Progenitor cell of endocrine pancreas (in vitro differentiated cells): ENCODE data around the gene MTMR10. TPM values are rescaled to one million over a fixed set of nuclear protein-coding genes. Genes with fewer than 3 reads are reported as not detected.

ENCODE experiments used
- DNase-seq: peaks from one replicate; pipeline ENCODE4 v3.0.0; 2021; ENCODE audit warnings: low spot score; ENCODE audit not compliant: unreplicated experiment
- H3K27ac Mint-ChIP-seq: 2 replicates; pipeline ENCODE4 v1.8.0; 2021; ENCODE audit warnings: mild to moderate bottlenecking, moderate library complexity, mixed read lengths
- H3K27me3 Mint-ChIP-seq: 2 replicates; pipeline ENCODE4 v1.8.0; 2021; ENCODE audit warnings: mixed read lengths
- H3K36me3 Mint-ChIP-seq: 2 replicates; pipeline ENCODE4 v1.8.0; 2022; ENCODE audit warnings: mixed read lengths; ENCODE audit not compliant: insufficient read depth
- H3K4me1 Mint-ChIP-seq: 2 replicates; pipeline ENCODE4 v1.8.0; 2021; ENCODE audit warnings: low read depth, mixed read lengths
- H3K4me3 Mint-ChIP-seq: 2 replicates; pipeline ENCODE4 v1.8.0; 2021; ENCODE audit warnings: low read depth, mild to moderate bottlenecking, moderate library complexity, mixed read lengths
- H3K9me3 Mint-ChIP-seq: 2 replicates; pipeline ENCODE4 v1.8.0; 2021; ENCODE audit warnings: low read depth, mixed read lengths
- CTCF ChIP-seq: fragments of 200-600 bp; sonication (generic); IDR thresholded peaks from one replicate; pipeline ENCODE4 v1.5.0; 2021; ENCODE audit warnings: antibody characterized with exemption, mild to moderate bottlenecking; ENCODE audit not compliant: unreplicated experiment
- total RNA-seq: library from RNA; stranded (reverse); gene quantifications from 2 replicates; pipeline ENCODE4 v1.2.1, GENCODE V29; 2021

The MTMR10 gene
- total RNA-seq, 1 donor from 2014 or later, result 21.1 TPM

- no peak for DNase-seq
- Mint-ChIP-seq H3K4me3 (no peak overlapping the region), H3K9me3 (no peaks in the 10 kb centered on the region), H3K36me3 (peaks cover 24% of the 10 kb centered on the region), H3K4me1 (no peaks in the 10 kb centered on the region), H3K27ac (no peak overlapping the region), H3K27me3 (no peaks in the 10 kb centered on the region)
- no peak for TF ChIP-seq CTCF
Measured at GRCh38 chr15:30939161-30939560, 52.3 kb downstream of the MTMR10 start.

- H3K27me3 Mint-ChIP-seq, result no peaks in the 10 kb centered on the region
- no peaks in the 10 kb centered on the region for H3K9me3 Mint-ChIP-seq
- no peak overlapping the region for H3K4me3 Mint-ChIP-seq
- H3K4me1 Mint-ChIP-seq, result no peaks in the 10 kb centered on the region
- H3K36me3 Mint-ChIP-seq, result peaks cover 24% of the 10 kb centered on the region
- TF ChIP-seq CTCF, result no peak
- no peak for DNase-seq
- H3K27ac Mint-ChIP-seq, result no peak overlapping the region
Measured at GRCh38 chr15:30933293-30933692, 58.1 kb downstream of the MTMR10 start.

GRCh38 chr15:30930422-30930821, 61.0 kb downstream of the MTMR10 start:
- Mint-ChIP-seq H3K9me3 (no peaks in the 10 kb centered on the region), H3K36me3 (peaks cover 18% of the 10 kb centered on the region), H3K4me3 (no peak overlapping the region), H3K27me3 (no peaks in the 10 kb centered on the region), H3K4me1 (no peaks in the 10 kb centered on the region), H3K27ac (no peak overlapping the region)
- no peak for DNase-seq
- no peak for TF ChIP-seq CTCF

GRCh38 chr15:30929982-30930381, 61.4 kb downstream of the MTMR10 start:
- Mint-ChIP-seq H3K27me3 (no peaks in the 10 kb centered on the region), H3K36me3 (peaks cover 18% of the 10 kb centered on the region), H3K9me3 (no peaks in the 10 kb centered on the region), H3K4me3 (no peak overlapping the region), H3K4me1 (no peaks in the 10 kb centered on the region), H3K27ac (no peak overlapping the region)
- no peak for DNase-seq
- no peak for TF ChIP-seq CTCF

- H3K9me3 Mint-ChIP-seq, result no peaks in the 10 kb centered on the region
- no peaks in the 10 kb centered on the region for H3K4me1 Mint-ChIP-seq
- TF ChIP-seq CTCF, result no peak
- no peak for DNase-seq
- H3K4me3 Mint-ChIP-seq, result no peak overlapping the region
- H3K27ac Mint-ChIP-seq, result peak overlapping the region; percentile 50
- H3K27me3 Mint-ChIP-seq, result no peaks in the 10 kb centered on the region
- peaks cover 18% of the 10 kb centered on the region for H3K36me3 Mint-ChIP-seq
Measured at GRCh38 chr15:30929064-30929669, 62.3 kb downstream of the MTMR10 start.
